ENCODE measurements around the gene APOM. TPM values are rescaled to one million over a fixed set of nuclear protein-coding genes. Genes with fewer than 3 reads are reported as not detected.

Gene APOM
- total RNA-seq, 1 donor from 2014 or later, result 2.6 TPM

- Histone ChIP-seq H3K4me2 (peak overlapping the region; percentile 87), H3K9me3 (ENCODE audit: low read depth) (no peaks in the 10 kb centered on the region), H3F3A (ENCODE audit: low read depth) (no peaks in the 10 kb centered on the region), H3K4me3 (peak overlapping the region; percentile 83), H3K79me2 (ENCODE audit: low read depth) (peaks cover 32% of the 10 kb centered on the region), H3K9ac (peak overlapping the region; percentile 62), H3K27me3 (no peaks in the 10 kb centered on the region), H4K20me1 (ENCODE audit: low read depth) (no peaks in the 10 kb centered on the region), H3K27ac (no peak overlapping the region), H3K4me1 (no peaks in the 10 kb centered on the region), H2AFZ (replicated peaks) (no peak overlapping the region), H3K36me3 (no peaks in the 10 kb centered on the region)
- TF ChIP-seq EZH2phosphoT487 (IDR thresholded peaks at IDR 0.05), result no peak
- TF ChIP-seq CTCF (IDR thresholded peaks at IDR 0.05), result no peak
- no peak for TF ChIP-seq EZH2 (IDR thresholded peaks at IDR 0.05)
- peaks cover 19% of the 10 kb centered on the region for H3K4me1 Mint-ChIP-seq
- H3K4me3 Mint-ChIP-seq, result peak overlapping the region; percentile 99
- peaks cover 9% of the 10 kb centered on the region for H3K36me3 Mint-ChIP-seq
- peaks cover 2% of the 10 kb centered on the region for H3K27me3 Mint-ChIP-seq (ENCODE audit: insufficient read depth, low read depth)
- H3K9me3 Mint-ChIP-seq, result no peaks in the 10 kb centered on the region
- DNase-seq (ENCODE audit: low spot score), result no peak
- peak overlapping the region; percentile 98 for H3K27ac Mint-ChIP-seq
Measured at GRCh38 chr6:31701666-31702404, 46.1 kb downstream of the APOM start.

- H4K20me1 ChIP-seq (ENCODE audit: low read depth), result no peaks in the 10 kb centered on the region
- H3K4me1 ChIP-seq, result no peaks in the 10 kb centered on the region
- H3K9me3 ChIP-seq (ENCODE audit: low read depth), result no peaks in the 10 kb centered on the region
- H3K79me2 ChIP-seq (ENCODE audit: low read depth), result peaks cover 32% of the 10 kb centered on the region
- H3F3A ChIP-seq (ENCODE audit: low read depth), result no peaks in the 10 kb centered on the region
- peak overlapping the region; percentile 83 for H3K4me3 ChIP-seq
- peak overlapping the region; percentile 98 for H3K27ac Mint-ChIP-seq
- H3K27ac ChIP-seq, result no peak overlapping the region
- H3K9ac ChIP-seq, result peak overlapping the region; percentile 62
- peaks cover 4% of the 10 kb centered on the region for H3K27me3 Mint-ChIP-seq (ENCODE audit: insufficient read depth, low read depth)
- peaks cover 6% of the 10 kb centered on the region for H3K36me3 Mint-ChIP-seq
- H3K4me1 Mint-ChIP-seq, result peaks cover 19% of the 10 kb centered on the region
- peak overlapping the region; percentile 99 for H3K4me3 Mint-ChIP-seq
- no peaks in the 10 kb centered on the region for H3K9me3 Mint-ChIP-seq
- H3K36me3 ChIP-seq, result no peaks in the 10 kb centered on the region
- no peaks in the 10 kb centered on the region for H3K27me3 ChIP-seq
- TF ChIP-seq CTCF (IDR thresholded peaks at IDR 0.05), result no peak
- no peak for TF ChIP-seq EZH2phosphoT487 (IDR thresholded peaks at IDR 0.05)
- TF ChIP-seq EZH2 (IDR thresholded peaks at IDR 0.05), result no peak
- peak overlapping the region; percentile 87 for H3K4me2 ChIP-seq
- H2AFZ ChIP-seq (replicated peaks), result peak overlapping the region; percentile 80
- no peak for DNase-seq (ENCODE audit: low spot score)
Measured at GRCh38 chr6:31702405-31702818, 46.7 kb downstream of the APOM start.

GRCh38 chr6:31702819-31703716 is 47.4 kb downstream of the APOM start, which contains the start of gene ABHD16A:
Gene ABHD16A (minus strand): TSS chr6:31703324. CDS start chr6:31703281, 43 bp downstream.
- Histone ChIP-seq H4K20me1 (ENCODE audit: low read depth) (no peaks in the 10 kb centered on the region), H3K27ac (peak within 1 kb of the TSS; percentile 68), H3K4me1 (no peaks in the 10 kb centered on the region), H2AFZ (replicated peaks) (peak within 1 kb of the TSS; percentile 80), H3K9me3 (ENCODE audit: low read depth) (no peaks in the 10 kb centered on the region), H3K27me3 (no peaks in the 10 kb centered on the region), H3F3A (ENCODE audit: low read depth) (no peaks in the 10 kb centered on the region), H3K79me2 (ENCODE audit: low read depth) (peaks cover 32% of the 10 kb centered on the region), H3K4me3 (peak within 1 kb of the TSS; percentile 83), H3K36me3 (no peaks in the 10 kb centered on the region), H3K9ac (peak within 1 kb of the TSS; percentile 62), H3K4me2 (peak within 1 kb of the TSS; percentile 87)
- TF ChIP-seq EZH2 (IDR thresholded peaks at IDR 0.05), result no peak
- no peak for TF ChIP-seq CTCF (IDR thresholded peaks at IDR 0.05)
- no peak for TF ChIP-seq EZH2phosphoT487 (IDR thresholded peaks at IDR 0.05)
- peak; percentile 97 for DNase-seq (ENCODE audit: low spot score)
- H3K27me3 Mint-ChIP-seq (ENCODE audit: insufficient read depth, low read depth), result peaks cover 4% of the 10 kb centered on the region
- H3K36me3 Mint-ChIP-seq, result peaks cover 2% of the 10 kb centered on the region
- H3K4me1 Mint-ChIP-seq, result peaks cover 19% of the 10 kb centered on the region
- H3K27ac Mint-ChIP-seq, result peak within 1 kb of the TSS; percentile 98
- H3K4me3 Mint-ChIP-seq, result peak within 1 kb of the TSS; percentile 99
- no peaks in the 10 kb centered on the region for H3K9me3 Mint-ChIP-seq
